ENCODE results near the gene P4HB.
A peak's percentile ranks its signal among the peaks of the same experiment; 100 is the strongest.

Gene P4HB

DNA sequence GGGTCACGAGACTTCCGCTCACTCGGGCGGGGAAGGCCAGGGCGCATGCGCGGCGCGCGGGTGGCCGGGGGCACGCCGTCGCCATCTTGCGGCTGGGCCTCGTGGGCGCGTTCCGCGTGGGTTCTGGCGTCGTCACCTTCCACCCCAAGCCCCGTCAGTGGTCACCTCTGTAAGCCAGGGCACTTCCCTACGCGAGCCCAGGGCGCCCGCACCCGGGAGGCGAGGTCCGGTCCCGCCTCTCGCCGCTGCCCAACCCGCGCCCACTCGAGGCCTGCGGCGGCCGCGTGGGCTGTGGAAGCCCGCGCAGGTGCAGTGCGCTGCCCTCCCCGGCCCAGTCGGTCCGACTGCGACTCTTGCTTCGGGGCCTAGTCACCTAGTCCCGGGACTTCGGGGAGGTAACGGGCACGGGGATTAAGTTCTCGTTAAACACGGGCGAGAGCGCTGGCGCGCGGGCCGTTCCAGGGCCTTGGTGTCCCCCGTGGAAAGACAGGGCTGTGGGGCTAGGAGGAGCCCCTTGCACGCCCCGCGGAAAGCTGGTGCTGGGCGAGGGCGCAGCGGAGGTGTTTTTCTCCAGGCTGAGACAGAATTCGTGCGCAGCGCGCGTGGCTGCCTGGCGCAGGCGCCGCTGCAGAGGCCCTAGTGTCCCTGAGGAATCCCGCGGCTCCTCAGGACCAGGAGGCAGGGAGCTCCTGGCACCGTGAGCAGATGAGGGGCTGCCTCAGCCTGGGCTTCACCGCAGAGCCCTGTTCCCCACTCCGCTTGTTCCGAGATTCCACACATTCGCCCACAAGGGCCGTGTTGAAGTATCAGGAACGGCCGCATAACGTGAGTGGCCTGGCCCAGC is 11.3 kb upstream of the P4HB start:
- Histone ChIP-seq H3K4me1 (ENCODE audit: low read length) (peaks cover 6% of the 10 kb centered on the region; the same call in 1 of the 2 replicates), H4K20me1 (ENCODE audit: insufficient read depth, low read length) (no peaks in the 10 kb centered on the region; the same call in 1 of the 2 replicates), H3K36me3 (replicated peaks; ENCODE audit: insufficient read depth, low read length) (peaks cover 13% of the 10 kb centered on the region), H3K9me3 (replicated peaks; ENCODE audit: insufficient read depth, low read length) (no peaks in the 10 kb centered on the region), H3K27ac (ENCODE audit: low read length) (peak overlapping the region; percentile 86), H3K4me2 (ENCODE audit: low read depth, low read length) (peak overlapping the region; percentile 96), H3K79me2 (ENCODE audit: low read length) (peaks cover 45% of the 10 kb centered on the region), H2AFZ (ENCODE audit: low read length) (peak overlapping the region; percentile 80), H3K27me3 (replicated peaks; ENCODE audit: insufficient read depth, low read length) (no peaks in the 10 kb centered on the region), H3K9ac (ENCODE audit: low read length) (peak overlapping the region; percentile 100), H3K9me2 (replicated peaks; ENCODE audit: insufficient read depth, low read length) (no peaks in the 10 kb centered on the region), H3F3A (ENCODE audit: insufficient read depth, low read length) (peaks cover 45% of the 10 kb centered on the region), H3K4me3 (ENCODE audit: low read length) (peak overlapping the region; percentile 95)
- no peak for TF ChIP-seq EZH2phosphoT487 (IDR thresholded peaks at IDR 0.05; ENCODE audit: low read length)
- TF ChIP-seq EZH2 (optimal IDR thresholded peaks at IDR 0.05; ENCODE audit: low read depth, low read length), result no peak
- TF ChIP-seq, protein P1, sequence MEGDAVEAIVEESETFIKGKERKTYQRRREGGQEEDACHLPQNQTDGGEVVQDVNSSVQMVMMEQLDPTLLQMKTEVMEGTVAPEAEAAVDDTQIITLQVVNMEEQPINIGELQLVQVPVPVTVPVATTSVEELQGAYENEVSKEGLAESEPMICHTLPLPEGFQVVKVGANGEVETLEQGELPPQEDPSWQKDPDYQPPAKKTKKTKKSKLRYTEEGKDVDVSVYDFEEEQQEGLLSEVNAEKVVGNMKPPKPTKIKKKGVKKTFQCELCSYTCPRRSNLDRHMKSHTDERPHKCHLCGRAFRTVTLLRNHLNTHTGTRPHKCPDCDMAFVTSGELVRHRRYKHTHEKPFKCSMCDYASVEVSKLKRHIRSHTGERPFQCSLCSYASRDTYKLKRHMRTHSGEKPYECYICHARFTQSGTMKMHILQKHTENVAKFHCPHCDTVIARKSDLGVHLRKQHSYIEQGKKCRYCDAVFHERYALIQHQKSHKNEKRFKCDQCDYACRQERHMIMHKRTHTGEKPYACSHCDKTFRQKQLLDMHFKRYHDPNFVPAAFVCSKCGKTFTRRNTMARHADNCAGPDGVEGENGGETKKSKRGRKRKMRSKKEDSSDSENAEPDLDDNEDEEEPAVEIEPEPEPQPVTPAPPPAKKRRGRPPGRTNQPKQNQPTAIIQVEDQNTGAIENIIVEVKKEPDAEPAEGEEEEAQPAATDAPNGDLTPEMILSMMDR (IDR thresholded peaks at IDR 0.05; ENCODE audit: low read length), result peak; percentile 17; the same call in 1 of the 2 replicates
- peak; percentile 93 for DNase-seq

DNA sequence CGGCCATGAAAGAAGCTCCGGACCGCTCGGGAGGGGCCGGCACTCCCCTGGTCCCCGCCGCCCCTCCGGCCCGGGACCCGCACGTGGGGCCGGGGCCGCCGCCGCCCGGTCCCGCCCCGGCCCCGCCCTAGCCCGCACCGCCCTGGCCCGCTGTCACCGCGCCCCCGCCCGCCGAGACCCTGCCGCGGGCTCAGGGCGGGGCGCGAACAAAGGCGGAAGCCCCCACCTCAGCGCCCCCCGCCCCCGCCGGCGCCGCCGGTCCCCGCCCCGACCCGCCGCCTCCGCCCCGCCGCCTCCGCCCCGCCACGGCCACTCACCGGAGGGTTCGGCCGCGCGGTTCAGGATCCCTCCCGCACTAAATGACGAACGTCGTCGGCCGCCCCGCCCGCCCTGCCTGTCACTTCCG is 10.6 kb upstream of the P4HB start, which contains the start of gene ARHGDIA:
ARHGDIA (minus strand) TSS at position 357 of the 406 bp plus-strand sequence. CDS start 1,407 bp downstream, outside the sequence.
- TF ChIP-seq EZH2phosphoT487 (IDR thresholded peaks at IDR 0.05; ENCODE audit: low read length), result no peak
- no peak for TF ChIP-seq EZH2 (optimal IDR thresholded peaks at IDR 0.05; ENCODE audit: low read depth, low read length)
- TF ChIP-seq, protein P1 (IDR thresholded peaks at IDR 0.05; ENCODE audit: low read length), result no peak
- Histone ChIP-seq H3K4me3 (ENCODE audit: low read length) (peak within 1 kb of the TSS; percentile 95), H3K9me2 (replicated peaks; ENCODE audit: insufficient read depth, low read length) (no peaks in the 10 kb centered on the region), H3F3A (ENCODE audit: insufficient read depth, low read length) (peaks cover 51% of the 10 kb centered on the region), H3K36me3 (replicated peaks; ENCODE audit: insufficient read depth, low read length) (peaks cover 13% of the 10 kb centered on the region), H3K9me3 (replicated peaks; ENCODE audit: insufficient read depth, low read length) (no peaks in the 10 kb centered on the region), H3K4me2 (ENCODE audit: low read depth, low read length) (peak within 1 kb of the TSS; percentile 96), H4K20me1 (ENCODE audit: insufficient read depth, low read length) (no peaks in the 10 kb centered on the region; the same call in 1 of the 2 replicates), H3K79me2 (ENCODE audit: low read length) (peaks cover 47% of the 10 kb centered on the region), H2AFZ (ENCODE audit: low read length) (peak within 1 kb of the TSS; percentile 80), H3K27me3 (replicated peaks; ENCODE audit: insufficient read depth, low read length) (no peaks in the 10 kb centered on the region), H3K27ac (ENCODE audit: low read length) (peak within 1 kb of the TSS; percentile 86), H3K9ac (ENCODE audit: low read length) (peak within 1 kb of the TSS; percentile 100), H3K4me1 (ENCODE audit: low read length) (peaks cover 6% of the 10 kb centered on the region; the same call in 1 of the 2 replicates)
- DNase-seq, result no peak

DNA sequence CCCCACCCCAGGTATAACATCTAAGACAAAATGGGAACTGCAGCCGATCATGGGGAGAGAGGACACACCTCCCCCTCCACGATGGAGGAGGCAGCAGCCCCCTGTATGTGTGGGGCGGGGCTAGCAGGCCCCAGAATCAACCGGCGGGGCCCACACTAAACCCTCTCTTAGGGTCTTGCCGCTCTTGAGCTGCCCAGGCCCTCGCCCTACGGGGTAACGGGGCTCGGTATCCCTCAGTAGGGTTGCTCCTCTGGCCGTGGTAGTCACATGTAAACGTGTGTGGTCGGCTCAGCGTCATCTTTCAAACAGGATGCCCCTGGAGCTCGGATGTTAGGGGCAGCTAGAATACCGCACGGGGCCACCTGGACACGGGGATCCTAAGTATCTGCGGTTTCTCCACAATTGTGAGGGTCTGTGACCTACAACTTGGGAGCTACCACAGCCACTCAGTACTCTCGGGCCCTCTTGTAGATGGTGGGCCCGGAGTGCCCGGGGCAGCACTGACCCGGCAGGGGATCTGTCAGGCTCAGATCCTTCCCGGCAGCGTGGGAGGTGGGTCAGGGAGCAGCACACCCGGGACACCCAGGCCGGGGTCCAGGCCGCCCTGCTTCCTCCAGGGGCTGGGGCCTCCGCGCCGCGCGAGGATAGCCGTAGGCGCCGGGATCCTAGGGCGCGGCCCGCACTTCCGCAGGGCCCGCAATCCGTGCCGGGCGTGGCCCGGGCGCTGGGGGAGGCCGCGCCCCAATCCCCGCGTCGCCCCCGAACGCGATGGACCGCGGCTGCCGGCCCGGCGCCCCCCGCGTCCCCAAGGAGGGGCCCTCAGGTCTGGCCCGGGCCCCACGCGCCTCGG is 10.0 kb upstream of the P4HB start:
- peak overlapping the region; percentile 97 for H3K9ac ChIP-seq (ENCODE audit: low read length)
- peak overlapping the region; percentile 83 for H3K27ac ChIP-seq (ENCODE audit: low read length)
- TF ChIP-seq EZH2phosphoT487 (IDR thresholded peaks at IDR 0.05; ENCODE audit: low read length), result no peak
- TF ChIP-seq, protein P1 (IDR thresholded peaks at IDR 0.05; ENCODE audit: low read length), result no peak
- TF ChIP-seq EZH2 (optimal IDR thresholded peaks at IDR 0.05; ENCODE audit: low read depth, low read length), result no peak
- H3F3A ChIP-seq (ENCODE audit: insufficient read depth, low read length), result peaks cover 57% of the 10 kb centered on the region
- H3K9me3 ChIP-seq (replicated peaks; ENCODE audit: insufficient read depth, low read length), result no peaks in the 10 kb centered on the region
- peaks cover 6% of the 10 kb centered on the region; the same call in 1 of the 2 replicates for H3K4me1 ChIP-seq (ENCODE audit: low read length)
- no peaks in the 10 kb centered on the region for H3K27me3 ChIP-seq (replicated peaks; ENCODE audit: insufficient read depth, low read length)
- H3K4me3 ChIP-seq (ENCODE audit: low read length), result peak overlapping the region; percentile 86
- DNase-seq, result peak; percentile 47
- H4K20me1 ChIP-seq (ENCODE audit: insufficient read depth, low read length), result no peaks in the 10 kb centered on the region; the same call in 1 of the 2 replicates
- H3K79me2 ChIP-seq (ENCODE audit: low read length), result peaks cover 52% of the 10 kb centered on the region
- H3K9me2 ChIP-seq (replicated peaks; ENCODE audit: insufficient read depth, low read length), result no peaks in the 10 kb centered on the region
- H3K4me2 ChIP-seq (ENCODE audit: low read depth, low read length), result peak overlapping the region; percentile 75
- peaks cover 13% of the 10 kb centered on the region for H3K36me3 ChIP-seq (replicated peaks; ENCODE audit: insufficient read depth, low read length)
- H2AFZ ChIP-seq (ENCODE audit: low read length), result no peak overlapping the region
